Measurements from ENCODE around the gene C1orf21.
A peak's percentile ranks its signal among the peaks of the same experiment; 100 is the strongest.

The C1orf21 gene

GRCh38 chr1:184648160-184648855 is 261.5 kb downstream of the C1orf21 start:
- no peak for DNase-seq (ENCODE audit: low read depth in 2 of 3, low spot score in 2 of 3)

GRCh38 chr1:184648856-184649201 is 262.0 kb downstream of the C1orf21 start:
- DNase-seq (ENCODE audit: low read depth in 2 of 3, low spot score in 2 of 3) = no peak

- no peak for DNase-seq (ENCODE audit: low read depth in 2 of 3, low spot score in 2 of 3)
Measured at GRCh38 chr1:184649451-184649888, 262.6 kb downstream of the C1orf21 start.

GRCh38 chr1:184650177-184650866 is 263.5 kb downstream of the C1orf21 start:
- DNase-seq (ENCODE audit: low read depth in 2 of 3, low spot score in 2 of 3) = no peak

GRCh38 chr1:184655185-184655584 is 268.4 kb downstream of the C1orf21 start:
- no peak for DNase-seq (ENCODE audit: low read depth in 2 of 3, low spot score in 2 of 3)

- no peak for DNase-seq (ENCODE audit: low read depth in 2 of 3, low spot score in 2 of 3)
Measured at GRCh38 chr1:184656221-184656620, 269.4 kb downstream of the C1orf21 start.

GRCh38 chr1:184658055-184658454 is 271.2 kb downstream of the C1orf21 start:
- DNase-seq (ENCODE audit: low read depth in 2 of 3, low spot score in 2 of 3) = no peak

- DNase-seq (ENCODE audit: low read depth in 2 of 3, low spot score in 2 of 3) = no peak
Measured at GRCh38 chr1:184660462-184661191, 273.8 kb downstream of the C1orf21 start.

- no peak for DNase-seq (ENCODE audit: low read depth in 2 of 3, low spot score in 2 of 3)
Measured at GRCh38 chr1:184661801-184662200, 275.0 kb downstream of the C1orf21 start.

GRCh38 chr1:184664042-184664660 is 277.3 kb downstream of the C1orf21 start:
- DNase-seq (ENCODE audit: low read depth in 2 of 3, low spot score in 2 of 3) = peak; percentile 11 to 41 (median 38)

- DNase-seq (ENCODE audit: low read depth in 2 of 3, low spot score in 2 of 3) = no peak
Measured at GRCh38 chr1:184664661-184665060, 277.8 kb downstream of the C1orf21 start.

GRCh38 chr1:184665360-184665759 is 278.5 kb downstream of the C1orf21 start:
- DNase-seq (ENCODE audit: low read depth in 2 of 3, low spot score in 2 of 3) = no peak

- no peak for DNase-seq (ENCODE audit: low read depth in 2 of 3, low spot score in 2 of 3)
Measured at GRCh38 chr1:184669391-184669790, 282.6 kb downstream of the C1orf21 start.

- no peak for DNase-seq (ENCODE audit: low read depth in 2 of 3, low spot score in 2 of 3)
Measured at GRCh38 chr1:184672013-184672726, 285.3 kb downstream of the C1orf21 start.

- DNase-seq (ENCODE audit: low read depth in 2 of 3, low spot score in 2 of 3) = no peak
Measured at GRCh38 chr1:184673305-184673704, 286.5 kb downstream of the C1orf21 start.

GRCh38 chr1:184677344-184677743 is 290.5 kb downstream of the C1orf21 start:
- no peak for DNase-seq (ENCODE audit: low read depth in 2 of 3, low spot score in 2 of 3)
